ENCODE measurements around the gene ELK4.

GRCh38 chr1:205593967-205594366 is 37.8 kb downstream of the ELK4 start:
- TF ChIP-seq EZH2 (IDR thresholded peaks at IDR 0.05; ENCODE audit: low read length, missing control alignments) (no peak), CTCF (conservative IDR thresholded peaks at IDR 0.05 in 1 of 2, IDR thresholded peaks at IDR 0.05 in 1 of 2; ENCODE audit: low read depth in 1 of 2, low read length in 2 of 2) (no peak)
